Karpas-422 (cell line): Measurements from ENCODE around the gene CAMK2G. TPM values are rescaled to one million over a fixed set of nuclear protein-coding genes. Genes with fewer than 3 reads are reported as not detected.

Experiments used
- DNase-seq: peaks from one replicate; pipeline ENCODE4 v3.0.0-alpha.2; 2015
- H2AFZ ChIP-seq: fragments of 200-600 bp; sonication (generic); 2 replicates; pipeline ENCODE4 v1.6.1; 2014; ENCODE audit warnings: antibody characterized with exemption, low read length, mixed read lengths
- H3K27ac ChIP-seq: fragments of 200-600 bp; sonication (generic); 2 replicates; pipeline ENCODE4 v1.5.1; 2014; ENCODE audit warnings: mild to moderate bottlenecking, low read length, moderate library complexity
- H3K27me3 ChIP-seq: fragments of 200-600 bp; sonication (generic); 2 replicates; pipeline ENCODE4 v1.6.1; 2014; ENCODE audit warnings: low read length, mixed read lengths
- H3K36me3 ChIP-seq: fragments of 200-600 bp; sonication (generic); 2 replicates; pipeline ENCODE4 v1.6.1; 2014; ENCODE audit warnings: low read length, mixed read lengths; ENCODE audit not compliant: insufficient read depth
- H3K4me1 ChIP-seq: fragments of 200-600 bp; sonication (generic); 2 replicates; pipeline ENCODE4 v1.6.1; 2014; ENCODE audit warnings: mild to moderate bottlenecking, low read length, mixed read lengths
- H3K4me2 ChIP-seq: fragments of 200-600 bp; sonication (generic); 2 replicates; pipeline ENCODE4 v1.6.1; 2014; ENCODE audit warnings: low read length, low read depth, mild to moderate bottlenecking; ENCODE audit not compliant: poor library complexity, severe bottlenecking
- H3K4me3 ChIP-seq: fragments of 200-600 bp; sonication (generic); 2 replicates; pipeline ENCODE4 v1.5.1; 2014; ENCODE audit warnings: mild to moderate bottlenecking, antibody characterized with exemption, low read length, mixed read lengths
- H3K79me2 ChIP-seq: fragments of 200-600 bp; sonication (generic); 2 replicates; pipeline ENCODE4 v1.6.1; 2014; ENCODE audit warnings: mild to moderate bottlenecking, low read length, mixed read lengths
- H3K9ac ChIP-seq: fragments of 200-600 bp; sonication (generic); 2 replicates; pipeline ENCODE4 v1.6.0; 2014; ENCODE audit warnings: low read length
- H3K9me2 ChIP-seq: fragments of 200-600 bp; sonication (generic), shearing (Covaris generic); replicated peaks from 2 replicates; pipeline ENCODE4 v1.6.0; 2014; ENCODE audit warnings: mild to moderate bottlenecking, low read length, moderate library complexity; ENCODE audit not compliant: insufficient read depth
- H3K9me3 ChIP-seq: fragments of 300-700, 200-600 bp; sonication (generic); 2 replicates; pipeline ENCODE4 v1.6.1; 2014; ENCODE audit warnings: low read length, mixed read lengths
- H4K20me1 ChIP-seq: fragments of 200-600 bp; sonication (generic); 2 replicates; pipeline ENCODE4 v1.6.1; 2014; ENCODE audit warnings: mild to moderate bottlenecking, antibody characterized with exemption, low read length, low read depth; ENCODE audit not compliant: insufficient read depth
- total RNA-seq: library from RNA; depleted of rRNA; stranded (reverse); fragments of >200 nt; shearing (Covaris generic); gene quantifications from 2 replicates; pipeline ENCODE4 v1.2.3, GENCODE V29; 2014; ENCODE audit warnings: low replicate concordance

Gene CAMK2G
- total RNA-seq, 1 experiment from 2014 or later, result 28.2 TPM

- Histone ChIP-seq H3K4me2 (no peak overlapping the region), H3K4me3 (no peak overlapping the region), H4K20me1 (no peaks in the 10 kb centered on the region), H3K9me2 (no peaks in the 10 kb centered on the region), H3K79me2 (no peaks in the 10 kb centered on the region), H3K9ac (no peak overlapping the region), H3K9me3 (no peaks in the 10 kb centered on the region), H3K4me1 (peaks cover 13% of the 10 kb centered on the region), H3K36me3 (no peaks in the 10 kb centered on the region), H3K27me3 (0 out of 2 replicates have a peak, but pooled peaks cover 2% of the 10 kb centered on the region), H2AFZ (no peak overlapping the region), H3K27ac (no peak overlapping the region)
- DNase-seq, result no peak
Observed at GRCh38 chr10:73881221-73881919, 7.0 kb upstream of the CAMK2G start.

- Histone ChIP-seq H3K4me1 (peaks cover 20% of the 10 kb centered on the region), H3K9me3 (no peaks in the 10 kb centered on the region), H3K27me3 (0 out of 2 replicates have a peak, but pooled peaks cover 2% of the 10 kb centered on the region), H3K9ac (peak overlapping the region; percentile 36; the same call in 1 of the 2 replicates), H3K4me3 (no peak overlapping the region; the same call in 1 of the 2 replicates), H2AFZ (peak overlapping the region; percentile 91), H3K36me3 (no peaks in the 10 kb centered on the region), H4K20me1 (no peaks in the 10 kb centered on the region), H3K79me2 (no peaks in the 10 kb centered on the region), H3K27ac (no peak overlapping the region), H3K4me2 (peak overlapping the region; percentile 52), H3K9me2 (no peaks in the 10 kb centered on the region)
- DNase-seq, result peak; percentile 97
Observed at GRCh38 chr10:73879296-73880173, 5.2 kb upstream of the CAMK2G start.

- Histone ChIP-seq H3K4me3 (no peak overlapping the region), H3K4me1 (peaks cover 21% of the 10 kb centered on the region), H3K9me3 (no peaks in the 10 kb centered on the region), H3K79me2 (peaks cover 1% of the 10 kb centered on the region), H3K4me2 (no peak overlapping the region), H4K20me1 (0 out of 2 replicates have a peak, but pooled peaks cover under 1% of the 10 kb centered on the region), H3K36me3 (no peaks in the 10 kb centered on the region), H3K9ac (no peak overlapping the region), H2AFZ (no peak overlapping the region), H3K9me2 (no peaks in the 10 kb centered on the region), H3K27me3 (0 out of 2 replicates have a peak, but pooled peaks cover 2% of the 10 kb centered on the region), H3K27ac (no peak overlapping the region)
- DNase-seq, result no peak
Observed at GRCh38 chr10:73878365-73878764, 4.0 kb upstream of the CAMK2G start.

- no peak overlapping the region for H3K4me3 ChIP-seq
- H3K27ac ChIP-seq, result no peak overlapping the region
- H2AFZ ChIP-seq, result no peak overlapping the region
- peaks cover 28% of the 10 kb centered on the region for H3K4me1 ChIP-seq
- no peaks in the 10 kb centered on the region for H3K9me3 ChIP-seq
- H3K36me3 ChIP-seq, result no peaks in the 10 kb centered on the region
- 0 out of 2 replicates have a peak, but pooled peaks cover 2% of the 10 kb centered on the region for H3K27me3 ChIP-seq
- no peak for DNase-seq
- H3K79me2 ChIP-seq, result peaks cover 8% of the 10 kb centered on the region
- H3K9me2 ChIP-seq, result no peaks in the 10 kb centered on the region
- peaks cover 8% of the 10 kb centered on the region; the same call in 1 of the 2 replicates for H4K20me1 ChIP-seq
- H3K9ac ChIP-seq, result no peak overlapping the region
- no peak overlapping the region for H3K4me2 ChIP-seq
Observed at GRCh38 chr10:73877533-73878160, 3.3 kb upstream of the CAMK2G start.

- H3K27ac ChIP-seq, result no peak overlapping the region
- no peak overlapping the region for H3K9ac ChIP-seq
- no peak overlapping the region for H3K4me3 ChIP-seq
- no peaks in the 10 kb centered on the region for H3K9me3 ChIP-seq
- no peak overlapping the region for H3K4me2 ChIP-seq
- no peaks in the 10 kb centered on the region for H3K36me3 ChIP-seq
- peaks cover 10% of the 10 kb centered on the region; the same call in 1 of the 2 replicates for H4K20me1 ChIP-seq
- H3K27me3 ChIP-seq, result 0 out of 2 replicates have a peak, but pooled peaks cover 2% of the 10 kb centered on the region
- H2AFZ ChIP-seq, result no peak overlapping the region
- peaks cover 15% of the 10 kb centered on the region for H3K79me2 ChIP-seq
- H3K4me1 ChIP-seq, result peaks cover 34% of the 10 kb centered on the region
- no peaks in the 10 kb centered on the region for H3K9me2 ChIP-seq
- DNase-seq, result no peak
Observed at GRCh38 chr10:73876971-73877370, 2.6 kb upstream of the CAMK2G start.

GRCh38 chr10:73876566-73876965 lies 2.2 kb upstream of the CAMK2G start:
- H3K4me1 ChIP-seq, result peaks cover 34% of the 10 kb centered on the region
- H3K9ac ChIP-seq, result no peak overlapping the region
- peaks cover 19% of the 10 kb centered on the region for H3K79me2 ChIP-seq
- no peak overlapping the region for H3K4me3 ChIP-seq
- no peak overlapping the region for H3K4me2 ChIP-seq
- H2AFZ ChIP-seq, result no peak overlapping the region
- H4K20me1 ChIP-seq, result peaks cover 10% of the 10 kb centered on the region; the same call in 1 of the 2 replicates
- no peak overlapping the region for H3K27ac ChIP-seq
- H3K36me3 ChIP-seq, result no peaks in the 10 kb centered on the region
- 0 out of 2 replicates have a peak, but pooled peaks cover 2% of the 10 kb centered on the region for H3K27me3 ChIP-seq
- H3K9me3 ChIP-seq, result no peaks in the 10 kb centered on the region
- DNase-seq, result no peak
- H3K9me2 ChIP-seq, result no peaks in the 10 kb centered on the region

- Histone ChIP-seq H3K9ac (no peak overlapping the region), H3K9me2 (no peaks in the 10 kb centered on the region), H3K27me3 (no peaks in the 10 kb centered on the region), H3K4me2 (no peak overlapping the region), H2AFZ (no peak overlapping the region), H3K79me2 (peaks cover 23% of the 10 kb centered on the region), H3K4me1 (peaks cover 30% of the 10 kb centered on the region), H3K27ac (no peak overlapping the region), H4K20me1 (peaks cover 10% of the 10 kb centered on the region; the same call in 1 of the 2 replicates), H3K36me3 (no peaks in the 10 kb centered on the region), H3K4me3 (no peak overlapping the region), H3K9me3 (no peaks in the 10 kb centered on the region)
- DNase-seq, result no peak
Observed at GRCh38 chr10:73876157-73876556, 1.8 kb upstream of the CAMK2G start.
